MCF 10A (cell line): ENCODE measurements around the gene AMFR. TPM values are rescaled to one million over a fixed set of nuclear protein-coding genes. Genes with fewer than 3 reads are reported as not detected.

ENCODE experiments used
- BruUV-seq: library from RNA; stranded (reverse); fragments of 400-500 nt; replicated peaks from 2 replicates; lab custom pipeline; 2021; lab: Mats Ljungman, UMichigan
- CTCF ChIA-PET: fragments of 300-600 bp; sonication (Branson Sonifier 250); formaldehyde crosslinking; extraction: SDS; loops from one replicate; lab custom pipeline; 2021; ENCODE audit warnings: antibody characterized with exemption, inconsistent platforms; lab: Yijun Ruan, JAX
- POLR2A ChIA-PET: fragments of 300-600, 350-650 bp; sonication (Branson Sonifier 250); formaldehyde crosslinking; extraction: SDS; loops from one replicate; lab custom pipeline; 2020; ENCODE audit warnings: antibody characterized with exemption, inconsistent platforms; lab: Yijun Ruan, JAX
- DNase-seq: peaks from one replicate; pipeline ENCODE4 v3.0.0-alpha.2; 2018; ENCODE audit not compliant: unreplicated experiment
- H3K27ac Mint-ChIP-seq: one replicate; pipeline ENCODE4 v1.8.0; 2022; ENCODE audit warnings: mild to moderate bottlenecking, low read depth, mixed read lengths; ENCODE audit not compliant: unreplicated experiment
- H3K27me3 Mint-ChIP-seq: one replicate; pipeline ENCODE4 v1.8.0; 2022; ENCODE audit warnings: mixed read lengths; ENCODE audit not compliant: insufficient read depth, unreplicated experiment
- H3K36me3 Mint-ChIP-seq: one replicate; pipeline ENCODE4 v1.8.0; 2022; ENCODE audit warnings: mild to moderate bottlenecking, moderate library complexity, mixed read lengths; ENCODE audit not compliant: insufficient read depth, unreplicated experiment
- H3K4me1 Mint-ChIP-seq: one replicate; pipeline ENCODE4 v1.8.0; 2022; ENCODE audit warnings: mixed read lengths; ENCODE audit not compliant: insufficient read depth, unreplicated experiment
- H3K4me3 Mint-ChIP-seq: one replicate; pipeline ENCODE4 v1.8.0; 2022; ENCODE audit warnings: mild to moderate bottlenecking, moderate library complexity, mixed read lengths; ENCODE audit not compliant: unreplicated experiment
- H3K9me3 Mint-ChIP-seq: one replicate; pipeline ENCODE4 v1.8.0; 2022; ENCODE audit warnings: mixed read lengths; ENCODE audit not compliant: unreplicated experiment
- CTCF ChIP-seq: fragments of 200-600 bp; IDR thresholded peaks from one replicate; pipeline ENCODE4 v1.8.0; 2022; ENCODE audit warnings: antibody characterized with exemption, mild to moderate bottlenecking; ENCODE audit not compliant: unreplicated experiment
- intact Hi-C: fragments of 100-400 bp; cut with micrococcal nuclease; formaldehyde crosslinking; loops from 2 replicates; pipeline ENCODE4 v1.14.1; 2022
- total RNA-seq: library from RNA; stranded (reverse); gene quantifications from 2 replicates; pipeline ENCODE4 v1.2.3, GENCODE V29; 2022

Gene AMFR
- total RNA-seq, 1 experiment from 2014 or later, result 97.2 TPM

DNA sequence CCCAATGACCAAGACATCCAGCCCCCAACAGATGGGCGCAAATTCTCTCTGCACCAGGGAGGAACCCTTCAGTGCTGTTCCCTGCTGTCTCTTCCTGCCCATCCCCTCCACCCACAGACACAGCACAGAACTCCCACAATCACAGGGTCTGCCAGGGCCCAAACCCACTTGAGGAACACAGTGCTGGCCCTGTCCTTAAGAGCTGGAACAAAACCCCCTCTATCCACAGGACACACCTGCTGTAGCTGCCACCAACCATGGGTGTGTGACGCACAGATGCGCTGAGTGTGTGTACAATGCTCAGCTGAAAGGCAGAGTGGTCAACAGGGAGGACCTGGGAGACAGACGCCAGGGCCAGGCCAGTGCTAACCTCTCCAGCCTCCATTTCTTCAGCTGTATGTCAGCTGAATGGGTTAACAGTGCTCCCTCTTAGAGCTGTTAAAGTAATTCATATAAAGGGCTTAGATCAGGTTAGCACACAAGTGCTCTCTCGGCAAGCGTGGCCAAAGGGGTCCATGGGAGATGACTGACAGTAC lies 62.1 kb downstream of the AMFR start:
- no peaks in the 10 kb centered on the region for H3K9me3 Mint-ChIP-seq
- no peak overlapping the region for H3K27ac Mint-ChIP-seq
- H3K27me3 Mint-ChIP-seq, result no peaks in the 10 kb centered on the region
- no peak overlapping the region for H3K4me3 Mint-ChIP-seq
- POLR2A ChIA-PET, result no interaction called here
- DNase-seq, result no peak
- CTCF ChIA-PET, result interaction anchor here (0.6 to 9.3 kb wide), 2 partner anchors 27 to 42 kb away, joined by 3 to 233 read pairs; no protein-coding TSS in a partner anchor
- BruUV-seq, result no TSS peak
- H3K4me1 Mint-ChIP-seq, result no peaks in the 10 kb centered on the region
- TF ChIP-seq CTCF, result no peak
- intact Hi-C loops, result no loop called here
- H3K36me3 Mint-ChIP-seq, result peaks cover 39% of the 10 kb centered on the region

DNA sequence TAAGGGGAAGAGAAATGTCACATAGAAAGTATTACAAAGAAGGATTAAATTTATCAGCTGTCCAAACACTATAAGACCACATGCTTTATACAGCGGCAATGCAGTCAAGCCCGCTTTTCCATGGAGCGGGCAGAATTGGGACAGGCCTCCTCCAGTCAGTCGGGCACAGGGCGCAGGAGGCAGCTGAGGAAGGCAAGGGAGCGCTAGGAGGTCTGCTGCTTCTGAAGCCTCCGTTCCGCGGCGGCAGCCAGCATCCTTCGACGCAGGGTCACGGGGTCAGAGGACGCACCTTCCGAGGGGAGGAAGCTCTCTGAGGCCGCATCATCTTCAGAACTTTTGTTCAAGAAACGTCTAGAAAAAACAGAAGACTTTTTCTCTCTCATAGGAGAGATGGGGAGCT lies 62.6 kb downstream of the AMFR start:
- peaks cover 39% of the 10 kb centered on the region for H3K36me3 Mint-ChIP-seq
- no peaks in the 10 kb centered on the region for H3K9me3 Mint-ChIP-seq
- ChIA-PET CTCF (interaction anchor here (0.6 to 9.3 kb wide), 2 partner anchors 27 to 73 kb away, joined by 4 to 233 read pairs; no protein-coding TSS in a partner anchor), POLR2A (no interaction called here)
- no peak for TF ChIP-seq CTCF
- intact Hi-C loops, result no loop called here
- DNase-seq, result no peak
- no peaks in the 10 kb centered on the region for H3K4me1 Mint-ChIP-seq
- peak overlapping the region; percentile 42 for H3K27ac Mint-ChIP-seq
- no peak overlapping the region for H3K4me3 Mint-ChIP-seq
- no peaks in the 10 kb centered on the region for H3K27me3 Mint-ChIP-seq
- no TSS peak for BruUV-seq

DNA sequence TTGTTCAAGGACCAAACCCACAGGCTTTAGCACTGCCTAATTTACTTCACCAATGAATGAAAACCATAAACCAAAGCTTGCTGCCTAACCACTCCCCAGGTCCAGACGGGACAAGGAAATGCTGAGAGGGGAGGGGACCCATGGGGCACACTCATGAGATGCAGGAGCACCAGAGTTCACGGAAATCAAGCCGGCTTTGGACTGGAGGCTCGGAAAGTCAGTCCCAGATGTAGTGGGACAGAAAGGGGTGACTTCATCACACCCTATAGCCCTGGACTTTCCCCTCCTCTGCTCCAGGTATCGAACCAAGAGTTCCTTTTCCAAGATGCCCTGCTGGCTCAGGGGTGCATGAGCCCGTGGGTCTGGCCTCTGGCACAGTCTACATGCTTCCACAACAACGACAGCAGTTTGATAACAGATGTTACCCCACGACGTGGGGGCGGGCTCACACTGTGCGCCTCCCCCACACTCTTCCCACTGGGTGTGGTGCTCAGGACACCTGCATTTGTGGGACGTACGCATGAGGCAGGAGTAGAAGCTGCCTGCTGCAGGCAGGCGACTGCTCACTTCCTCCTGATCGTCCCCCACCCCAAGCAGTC lies 63.2 kb downstream of the AMFR start:
- Mint-ChIP-seq H3K27me3 (no peaks in the 10 kb centered on the region), H3K9me3 (no peaks in the 10 kb centered on the region), H3K4me1 (no peaks in the 10 kb centered on the region), H3K36me3 (peaks cover 36% of the 10 kb centered on the region), H3K27ac (peak overlapping the region; percentile 42), H3K4me3 (no peak overlapping the region)
- ChIA-PET POLR2A (interaction anchor here (0.6 to 1.1 kb wide), 2 partner anchors 13 to 46 kb away, joined by 3 read pairs; no protein-coding TSS in a partner anchor), CTCF (interaction anchor here (0.6 to 9.3 kb wide), 4 partner anchors 13 to 74 kb away, joined by 4 to 233 read pairs (median 6); no protein-coding TSS in a partner anchor)
- DNase-seq, result no peak
- no peak for TF ChIP-seq CTCF
- TSS peak; percentile 47 for BruUV-seq
- intact Hi-C loops, result no loop called here

DNA sequence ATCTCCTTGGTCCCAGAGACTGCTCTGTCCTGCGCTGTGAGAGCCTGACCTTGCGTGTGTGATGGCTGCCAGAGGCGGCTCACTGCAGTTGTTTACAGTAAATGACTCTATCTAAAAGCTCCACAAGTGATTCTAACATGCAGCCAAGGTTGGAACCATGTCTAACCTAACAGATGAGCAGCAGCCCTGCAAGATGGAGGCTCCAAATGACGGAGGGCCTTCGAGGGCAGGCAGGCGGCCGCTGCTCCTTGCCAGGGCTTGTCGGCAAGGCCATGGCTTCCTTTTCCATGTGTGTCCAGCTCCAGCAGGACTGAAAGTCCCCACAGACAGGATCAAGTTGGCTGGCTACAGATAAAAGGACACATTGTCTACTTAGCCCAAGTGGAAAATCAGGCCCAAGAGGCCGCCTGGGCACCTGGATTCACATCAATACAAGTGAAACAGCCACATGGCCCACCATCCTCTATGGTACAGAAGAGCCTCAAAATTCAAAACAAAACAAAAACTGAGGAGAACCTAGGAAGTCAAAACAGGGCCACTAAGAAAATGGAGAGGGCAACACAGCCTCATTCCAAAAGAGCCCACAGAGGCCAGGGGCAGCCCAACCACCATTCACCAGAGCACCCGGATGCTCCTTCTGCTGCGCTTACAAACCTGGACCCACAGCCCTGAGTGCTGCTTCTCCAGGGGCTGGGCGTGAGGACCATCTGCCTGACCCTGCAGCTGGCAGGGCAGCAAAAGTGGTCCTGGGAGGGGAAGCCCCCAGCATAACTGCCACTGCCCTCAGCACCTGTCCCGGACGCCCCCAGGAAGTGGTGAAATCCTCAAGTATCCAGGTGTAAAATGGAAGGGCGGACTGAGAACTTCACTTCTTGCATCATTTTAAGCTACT lies 65.0 kb downstream of the AMFR start:
- H3K27me3 Mint-ChIP-seq, result no peaks in the 10 kb centered on the region
- no peaks in the 10 kb centered on the region for H3K9me3 Mint-ChIP-seq
- intact Hi-C loops, result no loop called here
- DNase-seq, result no peak
- POLR2A ChIA-PET, result interaction anchor here (1.2 kb wide), 2 partner anchors 10 to 23 kb away, joined by 3 read pairs; no protein-coding TSS in a partner anchor
- BruUV-seq, result no TSS peak
- no peak for TF ChIP-seq CTCF
- H3K4me3 Mint-ChIP-seq, result no peak overlapping the region
- CTCF ChIA-PET, result interaction anchor here (0.6 to 9.3 kb wide), 4 partner anchors 8 to 626 kb away, joined by 3 to 233 read pairs (median 4); no protein-coding TSS in a partner anchor
- peaks cover 30% of the 10 kb centered on the region for H3K36me3 Mint-ChIP-seq
- no peak overlapping the region for H3K27ac Mint-ChIP-seq
- H3K4me1 Mint-ChIP-seq, result peaks cover 8% of the 10 kb centered on the region
